ENCODE data around the gene PRKD2.
"Not testable (repeated sequence)": the region's sequence is repeated elsewhere in the genome, so short reads cannot be mapped to it uniquely, and the experiment has no call there.

The PRKD2 gene

DNA sequence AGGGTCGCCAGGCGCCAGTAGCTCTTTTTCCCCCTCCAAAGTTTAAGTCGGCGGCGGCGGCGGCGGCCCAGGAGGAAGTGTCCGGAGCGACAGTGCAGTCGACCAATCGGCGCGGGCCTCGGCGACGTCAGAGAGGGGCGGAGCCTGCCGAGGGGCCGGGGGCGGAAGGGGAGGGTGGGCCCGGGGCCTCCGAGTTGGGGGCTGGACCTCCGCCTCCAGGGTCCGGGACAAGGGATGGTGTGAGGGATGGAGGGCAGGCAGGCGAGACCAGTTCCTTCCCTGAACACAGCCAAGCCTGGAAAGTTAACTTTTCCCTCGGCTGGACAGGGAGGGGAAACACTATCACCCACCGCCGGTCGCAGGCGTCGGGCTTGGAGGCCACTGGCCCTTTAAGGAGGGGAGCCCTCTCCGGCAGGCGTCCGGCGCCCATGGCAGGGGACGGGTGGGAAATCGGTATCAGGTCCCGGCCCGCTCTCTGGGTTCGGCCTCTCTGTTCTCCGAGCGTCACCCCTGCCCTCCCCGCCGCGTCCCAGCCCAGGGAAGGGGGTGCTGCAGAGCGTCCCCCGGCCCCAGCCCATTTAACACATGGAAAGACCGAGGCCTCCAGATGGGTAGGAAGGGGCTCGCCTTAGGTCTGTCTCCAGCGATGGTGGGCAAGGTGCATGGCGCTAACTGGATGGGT, at the start of gene PRKD2:
Gene PRKD2 (minus strand): TSS at position 81 of the 682 bp plus-strand sequence. CDS start 744 bp downstream, outside the sequence.
- DNase-seq: peak; percentile 48

GRCh38 chr19:46764817-46765291, 47.9 kb upstream of the PRKD2 start:
- no peak for DNase-seq

GRCh38 chr19:46762245-46762890, 45.5 kb upstream of the PRKD2 start:
- no peak for DNase-seq

DNA sequence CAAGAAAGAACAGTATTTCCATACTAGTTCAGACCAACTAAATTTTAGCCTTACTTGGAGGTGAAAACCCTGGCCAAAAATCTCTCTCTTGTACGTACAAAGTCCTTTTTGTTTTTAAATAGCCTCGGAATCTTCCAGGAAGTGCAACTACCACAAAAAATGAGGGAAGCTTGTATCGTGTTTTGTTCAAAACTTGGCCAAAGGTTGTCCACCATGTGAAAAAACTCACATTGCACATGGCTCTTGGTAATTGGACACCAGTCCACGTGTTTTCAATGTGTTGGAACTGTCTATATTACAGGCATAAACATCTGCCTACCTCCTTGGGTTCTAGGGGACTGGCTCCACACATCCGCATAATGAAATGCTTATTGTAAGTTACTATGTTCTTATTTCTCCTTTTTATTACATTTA, 44.5 kb upstream of the PRKD2 start:
- no peak for DNase-seq

- not testable (repeated sequence) for DNase-seq
Observed at GRCh38 chr19:46760897-46761296, 44.0 kb upstream of the PRKD2 start.

DNA sequence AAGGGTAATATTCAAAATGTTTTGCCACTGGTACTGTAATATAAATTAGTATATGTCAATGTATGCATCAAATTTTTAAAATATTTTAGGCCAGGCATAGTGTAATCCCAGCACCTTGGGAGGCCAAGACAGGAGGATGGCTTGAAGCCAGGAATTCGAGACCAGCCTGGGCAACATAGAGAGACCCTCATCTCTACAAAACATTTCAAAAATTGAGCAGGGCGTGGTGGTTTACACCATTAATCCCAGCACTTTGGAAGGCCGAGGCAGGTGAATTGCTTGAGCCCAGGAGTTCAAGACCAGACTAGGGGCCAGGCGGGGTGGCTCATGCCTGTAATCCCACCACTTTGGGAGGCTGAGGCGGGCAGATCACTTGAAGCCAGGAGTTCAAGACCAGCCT, 43.4 kb upstream of the PRKD2 start:
- no peak for DNase-seq

- DNase-seq: no peak
Observed at GRCh38 chr19:46759817-46760333, 43.0 kb upstream of the PRKD2 start.

DNA sequence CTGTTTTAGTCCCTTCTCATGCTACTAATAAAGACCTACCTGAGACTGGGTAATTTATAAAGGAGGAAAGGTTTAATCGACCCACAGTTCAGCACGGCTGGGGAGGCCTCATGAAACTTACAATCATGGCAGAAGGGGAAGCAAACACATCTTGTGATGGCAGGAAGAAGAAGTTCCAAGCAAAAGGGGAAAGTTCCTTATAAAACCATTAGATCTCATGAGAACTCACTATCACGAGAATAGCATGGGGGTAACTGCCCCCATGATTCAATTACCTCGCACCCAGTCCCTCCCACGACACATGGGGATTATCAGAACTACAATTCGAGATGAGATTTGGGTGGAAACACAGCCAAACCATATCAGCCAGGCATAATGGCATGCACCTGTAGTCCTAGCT, 42.3 kb upstream of the PRKD2 start:
- no peak for DNase-seq

- no peak for DNase-seq
Observed at GRCh38 chr19:46756544-46756888, 39.6 kb upstream of the PRKD2 start.

GRCh38 chr19:46755853-46756543, 39.1 kb upstream of the PRKD2 start:
- DNase-seq: no peak

DNA sequence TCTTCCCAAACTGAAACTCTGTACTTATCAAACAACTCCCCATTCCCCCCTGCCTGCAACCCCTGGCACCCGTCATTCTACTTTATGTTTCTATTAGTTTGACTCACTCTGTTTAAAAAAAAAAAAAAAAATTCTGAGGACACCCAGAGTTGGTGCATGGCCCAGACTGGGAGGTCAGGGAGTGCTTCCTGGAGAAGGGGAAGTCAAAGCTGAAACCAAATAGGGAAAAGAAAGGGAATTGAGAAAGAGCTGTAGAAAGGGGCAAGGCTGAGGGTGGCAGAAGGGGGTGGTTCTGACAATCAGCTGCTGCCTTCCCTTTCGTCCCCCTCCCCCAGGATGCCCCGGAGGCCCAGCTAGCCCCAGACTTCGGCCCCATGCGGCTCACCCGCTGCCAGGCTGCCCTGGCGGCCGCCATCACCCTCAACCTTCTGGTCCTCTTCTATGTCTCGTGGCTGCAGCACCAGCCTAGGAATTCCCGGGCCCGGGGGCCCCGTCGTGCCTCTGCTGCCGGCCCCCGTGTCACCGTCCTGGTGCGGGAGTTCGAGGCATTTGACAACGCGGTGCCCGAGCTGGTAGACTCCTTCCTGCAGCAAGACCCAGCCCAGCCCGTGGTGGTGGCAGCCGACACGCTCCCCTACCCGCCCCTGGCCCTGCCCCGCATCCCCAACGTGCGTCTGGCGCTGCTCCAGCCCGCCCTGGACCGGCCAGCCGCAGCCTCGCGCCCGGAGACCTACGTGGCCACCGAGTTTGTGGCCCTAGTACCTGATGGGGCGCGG, 38.4 kb upstream of the PRKD2 start:
- DNase-seq: no peak

DNA sequence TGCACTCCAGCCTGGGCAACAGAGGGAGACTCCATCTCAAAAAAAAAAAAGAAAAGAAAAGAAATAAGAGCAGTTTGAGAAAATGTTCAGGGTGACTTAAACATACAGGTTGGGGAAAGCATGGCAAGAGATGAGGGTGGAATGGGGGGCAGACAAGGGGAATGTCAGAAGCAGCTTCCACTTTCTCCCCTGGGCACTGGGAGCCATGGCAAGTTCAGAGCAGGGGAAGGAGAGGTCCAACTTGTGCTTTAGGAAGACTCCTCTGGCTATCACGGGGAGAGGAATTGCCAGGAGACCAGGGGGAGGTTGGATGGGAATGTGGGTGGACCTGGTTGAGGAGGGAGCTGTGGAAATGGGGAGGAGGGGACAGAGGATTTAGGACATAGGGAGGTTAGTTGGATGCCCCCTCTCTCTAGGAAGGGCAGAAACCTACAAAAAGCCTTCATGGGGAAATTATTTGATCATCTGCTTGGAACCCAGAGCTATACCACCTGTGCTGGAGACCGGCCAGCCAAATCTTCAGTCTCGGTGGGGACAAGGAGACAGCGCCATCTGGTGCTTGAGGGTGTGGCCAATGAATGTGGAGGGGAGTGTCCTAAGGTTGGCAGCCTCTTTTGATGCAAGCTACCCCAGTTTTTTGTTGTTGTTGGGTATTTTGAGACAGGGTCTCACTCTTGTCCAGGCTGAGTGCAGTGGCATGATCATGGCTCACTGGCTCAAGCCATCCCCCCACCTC, 36.7 kb upstream of the PRKD2 start:
- no peak for DNase-seq

DNA sequence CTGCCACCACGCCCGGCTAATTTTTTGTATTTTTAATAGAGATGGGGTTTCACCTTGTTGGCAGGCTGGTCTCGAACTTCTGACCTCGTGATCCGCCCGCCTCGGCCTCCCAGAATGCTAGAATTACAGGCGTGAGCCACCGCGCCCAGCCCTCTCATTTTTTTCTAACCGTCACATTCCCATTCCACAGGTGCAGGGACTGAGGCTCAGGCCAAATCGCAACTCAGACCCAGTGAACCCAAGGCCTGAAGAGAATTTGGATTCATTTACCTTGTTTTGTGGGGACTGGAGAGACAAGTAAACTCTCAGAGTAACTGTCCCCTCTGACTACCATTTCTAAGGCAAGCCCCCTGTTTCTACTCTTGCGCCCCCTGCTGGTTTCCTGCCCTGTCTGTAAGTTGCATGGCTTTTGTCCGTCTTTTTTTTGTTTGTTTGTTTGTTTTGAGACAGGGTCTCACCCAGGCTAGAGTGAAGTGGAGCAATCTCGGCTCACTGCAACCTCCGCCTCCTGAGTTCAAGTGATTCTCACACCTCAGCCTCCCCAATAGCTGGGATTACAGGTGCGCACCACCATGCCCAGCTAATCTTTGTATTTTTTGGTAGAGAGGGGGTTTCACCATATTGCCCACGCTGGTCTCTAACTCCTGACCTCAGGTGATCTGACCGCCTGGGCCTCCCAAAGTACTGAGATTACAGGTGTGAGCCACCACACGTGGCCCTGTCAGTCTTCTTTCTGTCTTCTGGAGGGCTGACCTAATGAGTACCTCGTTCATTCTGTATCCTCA, 31.6 kb upstream of the PRKD2 start:
- DNase-seq: no peak

- no peak for DNase-seq
Observed at GRCh38 chr19:46746281-46747057, 29.6 kb upstream of the PRKD2 start, which contains the start of gene STRN4. STRN4 (minus strand) TSS chr19:46746450; CDS start chr19:46746430, 20 bp downstream.

- DNase-seq: no peak
Observed at GRCh38 chr19:46745521-46746280, 28.8 kb upstream of the PRKD2 start, which contains the start of gene FKRP. FKRP (plus strand) TSS chr19:46746057; CDS start chr19:46755451, 9,394 bp downstream.

DNA sequence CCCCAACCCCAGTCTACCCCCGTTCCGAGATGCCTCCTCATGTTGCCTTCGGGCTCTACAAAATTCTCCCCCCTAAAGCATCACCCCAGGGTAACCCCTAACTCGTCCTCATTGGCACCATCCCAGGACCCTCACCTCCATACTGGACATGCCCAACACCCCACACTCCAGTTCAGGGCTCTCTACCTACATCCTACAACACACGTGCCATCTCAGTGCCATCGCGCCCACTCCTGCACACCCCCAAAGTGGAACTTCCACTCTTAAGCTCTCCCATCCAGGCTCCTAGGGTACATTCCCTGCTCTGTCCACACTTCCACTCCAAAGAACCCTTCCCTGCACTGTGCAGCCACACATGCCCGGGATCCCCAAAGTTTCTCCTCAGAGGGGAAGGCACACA, 28.1 kb upstream of the PRKD2 start:
- DNase-seq: no peak

DNA sequence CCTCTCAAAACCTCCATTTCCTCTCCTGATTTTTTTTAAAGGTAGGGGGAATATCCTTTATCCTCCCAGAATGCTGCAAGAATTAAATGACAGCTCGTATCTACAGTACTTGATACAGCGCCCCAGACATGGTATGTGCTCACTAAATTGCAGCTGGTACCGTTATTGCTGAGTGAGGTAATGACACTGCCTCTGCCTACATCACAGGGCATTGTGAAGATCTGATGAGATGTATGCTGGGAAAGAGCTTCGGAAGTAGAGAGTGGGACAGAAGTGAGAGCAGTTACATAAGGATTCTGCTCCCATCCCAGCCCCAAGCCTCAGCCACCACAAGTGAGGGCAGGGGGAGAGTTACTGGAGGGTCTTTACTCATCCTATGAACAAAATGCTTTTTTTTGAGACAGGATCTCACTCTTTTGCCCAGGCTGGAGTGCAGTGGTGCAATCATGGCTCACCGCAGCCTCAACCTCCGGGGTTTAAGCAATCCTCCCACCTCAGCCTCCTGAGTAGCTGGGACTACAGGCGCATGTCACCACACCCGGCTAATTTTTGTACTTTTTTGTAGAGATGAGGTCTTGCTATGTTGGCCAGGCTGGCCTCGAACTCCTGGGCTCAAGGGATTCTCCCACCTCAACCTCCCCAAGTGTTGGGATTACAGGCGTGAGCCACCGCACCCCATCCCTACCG, 27.2 kb upstream of the PRKD2 start:
- no peak for DNase-seq

GRCh38 chr19:46742926-46743480, 26.1 kb upstream of the PRKD2 start:
- no peak for DNase-seq

DNA sequence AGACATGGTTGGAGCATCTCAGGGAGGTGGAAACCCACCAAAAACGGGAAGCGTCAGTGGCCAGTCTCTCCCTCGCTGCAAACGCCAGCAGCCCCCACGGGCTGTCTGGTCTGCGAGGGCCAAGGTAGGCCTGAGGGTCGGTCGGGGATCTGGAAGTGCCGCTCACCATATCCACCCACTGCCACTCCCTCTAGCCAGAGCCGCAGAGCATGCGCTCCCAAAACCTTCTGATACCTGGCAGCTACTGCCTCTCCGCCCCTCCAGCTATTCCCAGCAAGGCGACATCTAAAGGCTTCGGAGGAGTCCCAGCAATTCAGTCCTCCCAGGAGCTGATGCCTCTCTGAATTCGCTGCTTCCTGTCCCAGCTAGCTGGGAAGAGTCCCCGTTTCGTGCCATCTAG, 24.5 kb upstream of the PRKD2 start:
- no peak for DNase-seq

Measured in NCI-H2107 (cell line).